ENCODE measurements around the gene OR12D2.

DNA sequence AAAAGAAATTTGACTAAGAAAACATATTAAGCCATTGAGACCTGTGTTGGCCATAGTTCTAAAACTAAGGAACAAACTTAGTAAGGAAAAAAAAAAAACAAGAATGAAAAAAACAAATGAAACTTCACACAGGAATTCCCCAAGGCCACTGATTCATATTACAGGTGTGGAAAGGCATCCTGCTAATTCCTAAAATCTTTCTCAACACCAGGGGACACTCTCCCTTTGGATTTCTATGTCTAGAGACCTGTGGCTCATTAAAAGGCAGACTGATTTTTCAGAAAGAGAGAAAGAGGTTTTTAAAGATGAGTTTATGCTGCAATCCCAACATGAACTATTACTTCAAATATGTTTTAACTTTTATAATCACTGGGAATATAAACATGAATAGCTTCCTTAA is 19.2 kb downstream of the OR12D2 start, which contains the start of gene OR12D1:
- TF ChIP-seq, protein P1, sequence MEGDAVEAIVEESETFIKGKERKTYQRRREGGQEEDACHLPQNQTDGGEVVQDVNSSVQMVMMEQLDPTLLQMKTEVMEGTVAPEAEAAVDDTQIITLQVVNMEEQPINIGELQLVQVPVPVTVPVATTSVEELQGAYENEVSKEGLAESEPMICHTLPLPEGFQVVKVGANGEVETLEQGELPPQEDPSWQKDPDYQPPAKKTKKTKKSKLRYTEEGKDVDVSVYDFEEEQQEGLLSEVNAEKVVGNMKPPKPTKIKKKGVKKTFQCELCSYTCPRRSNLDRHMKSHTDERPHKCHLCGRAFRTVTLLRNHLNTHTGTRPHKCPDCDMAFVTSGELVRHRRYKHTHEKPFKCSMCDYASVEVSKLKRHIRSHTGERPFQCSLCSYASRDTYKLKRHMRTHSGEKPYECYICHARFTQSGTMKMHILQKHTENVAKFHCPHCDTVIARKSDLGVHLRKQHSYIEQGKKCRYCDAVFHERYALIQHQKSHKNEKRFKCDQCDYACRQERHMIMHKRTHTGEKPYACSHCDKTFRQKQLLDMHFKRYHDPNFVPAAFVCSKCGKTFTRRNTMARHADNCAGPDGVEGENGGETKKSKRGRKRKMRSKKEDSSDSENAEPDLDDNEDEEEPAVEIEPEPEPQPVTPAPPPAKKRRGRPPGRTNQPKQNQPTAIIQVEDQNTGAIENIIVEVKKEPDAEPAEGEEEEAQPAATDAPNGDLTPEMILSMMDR (IDR thresholded peaks at IDR 0.05; ENCODE audit: low read depth, low read length) = no peak
- TF ChIP-seq, protein P2, sequence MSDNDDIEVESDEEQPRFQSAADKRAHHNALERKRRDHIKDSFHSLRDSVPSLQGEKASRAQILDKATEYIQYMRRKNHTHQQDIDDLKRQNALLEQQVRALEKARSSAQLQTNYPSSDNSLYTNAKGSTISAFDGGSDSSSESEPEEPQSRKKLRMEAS (IDR thresholded peaks at IDR 0.05; ENCODE audit: low read depth, low read length) = no peak
- TF ChIP-seq POLR2A (IDR thresholded peaks at IDR 0.05; ENCODE audit: extremely low read depth, insufficient read length) = no peak
